ENCODE results near the gene PGM3. TPM values are rescaled to one million over a fixed set of nuclear protein-coding genes. Genes with fewer than 3 reads are reported as not detected.

Gene PGM3
- total RNA-seq, result 10 to 100 TPM; 21.3 to 41.0 (median 24.9) TPM

GRCh38 chr6:83192871-83193746 lies at the start of gene PGM3, which contains the start of gene RWDD2A:
Gene PGM3, minus strand, starts transcription at chr6:83193265. Its CDS starts 2,253 bp downstream, at chr6:83191012.
Gene RWDD2A, plus strand, starts transcription at chr6:83193357. Its CDS starts 1,095 bp downstream, at chr6:83194452.
- intact Hi-C loops (cut with DNase I; ENCODE audit: low total_unique reads), result no loop called here
- H3K4me1 ChIP-seq, result no peaks in the 10 kb centered on the region

GRCh38 chr6:83231146-83231545 lies 38.1 kb upstream of the PGM3 start:
- Histone ChIP-seq H3K36me3 (no peaks in the 10 kb centered on the region), H3K9me3 (no peaks in the 10 kb centered on the region), H3K27ac (no peak overlapping the region), H3K4me3 (no peak overlapping the region), H3K27me3 (no peaks in the 10 kb centered on the region), H3K4me1 (no peaks in the 10 kb centered on the region)
- intact Hi-C loops (cut with DNase I; ENCODE audit: low total_unique reads), result no loop called here
- TF ChIP-seq POLR2A (IDR thresholded peaks at IDR 0.05) (no peak), POLR2AphosphoS5 (IDR thresholded peaks at IDR 0.05) (no peak), CTCF (IDR thresholded peaks at IDR 0.05) (no peak)
- no peak for DNase-seq (ENCODE audit: low spot score in 2 of 2)

More at GRCh38 chr6:83192871-83193746, at the start of gene PGM3, which contains the start of gene RWDD2A:
- H3K36me3 ChIP-seq, result no peaks in the 10 kb centered on the region
- no peaks in the 10 kb centered on the region for H3K9me3 ChIP-seq
- DNase-seq (ENCODE audit: low spot score in 2 of 2), result peak; percentile 82
- peak within 1 kb of the TSS; percentile 69 to 97 (median 87) for H3K4me3 ChIP-seq
- no peaks in the 10 kb centered on the region for H3K27me3 ChIP-seq
- TF ChIP-seq POLR2AphosphoS5 (IDR thresholded peaks at IDR 0.05) (peak; percentile 51 to 87 (median 57)), POLR2A (IDR thresholded peaks at IDR 0.05) (peak; percentile 50), CTCF (IDR thresholded peaks at IDR 0.05) (no peak)
- peak within 1 kb of the TSS; percentile 80 to 81 for H3K27ac ChIP-seq

GRCh38 chr6:83226517-83226916 lies 33.5 kb upstream of the PGM3 start:
- H3K27ac ChIP-seq, result no peak overlapping the region
- no peaks in the 10 kb centered on the region for H3K9me3 ChIP-seq
- no peak for TF ChIP-seq POLR2AphosphoS5 (IDR thresholded peaks at IDR 0.05)
- no peak for TF ChIP-seq POLR2A (IDR thresholded peaks at IDR 0.05)
- TF ChIP-seq CTCF (IDR thresholded peaks at IDR 0.05), result no peak
- H3K36me3 ChIP-seq, result no peaks in the 10 kb centered on the region
- no peaks in the 10 kb centered on the region for H3K27me3 ChIP-seq
- intact Hi-C loops (cut with DNase I; ENCODE audit: low total_unique reads), result no loop called here
- H3K4me1 ChIP-seq, result no peaks in the 10 kb centered on the region
- H3K4me3 ChIP-seq, result no peak overlapping the region
- no peak for DNase-seq (ENCODE audit: low spot score in 2 of 2)

- no peak overlapping the region for H3K27ac ChIP-seq
- no peak overlapping the region for H3K4me3 ChIP-seq
- no peaks in the 10 kb centered on the region for H3K27me3 ChIP-seq
- no peaks in the 10 kb centered on the region for H3K4me1 ChIP-seq
- DNase-seq (ENCODE audit: low spot score in 2 of 2), result no peak
- TF ChIP-seq CTCF (IDR thresholded peaks at IDR 0.05), result peak in 2 of 3 donors; percentile 36 to 37
- no peak for TF ChIP-seq POLR2A (IDR thresholded peaks at IDR 0.05)
- TF ChIP-seq POLR2AphosphoS5 (IDR thresholded peaks at IDR 0.05), result no peak
- intact Hi-C loops (cut with DNase I; ENCODE audit: low total_unique reads), result no loop called here
- H3K36me3 ChIP-seq, result no peaks in the 10 kb centered on the region
- H3K9me3 ChIP-seq, result no peaks in the 10 kb centered on the region
These were observed 28.9 kb upstream of the PGM3 start for GRCh38 chr6:83221889-83222479.

- TF ChIP-seq POLR2AphosphoS5 (IDR thresholded peaks at IDR 0.05) (no peak), CTCF (IDR thresholded peaks at IDR 0.05) (no peak), POLR2A (IDR thresholded peaks at IDR 0.05) (no peak)
- H3K9me3 ChIP-seq, result no peaks in the 10 kb centered on the region
- no peaks in the 10 kb centered on the region for H3K4me1 ChIP-seq
- no peaks in the 10 kb centered on the region for H3K27me3 ChIP-seq
- no peak overlapping the region for H3K4me3 ChIP-seq
- intact Hi-C loops (cut with DNase I; ENCODE audit: low total_unique reads), result no loop called here
- H3K27ac ChIP-seq, result no peak overlapping the region
- no peaks in the 10 kb centered on the region for H3K36me3 ChIP-seq
- no peak for DNase-seq (ENCODE audit: low spot score in 2 of 2)
These were observed 28.2 kb upstream of the PGM3 start for GRCh38 chr6:83221276-83221675.
